NCI-H187 (cell line): ENCODE results near the gene TRNAU1AP.
"Not testable (repeated sequence)": the region's sequence is repeated elsewhere in the genome, so short reads cannot be mapped to it uniquely, and the experiment has no call there.

ENCODE experiments used
- DNase-seq, 2 experiments: peaks; one replicate each; lab custom pipeline; 2025; lab: John Stamatoyannopoulos, UW

Gene TRNAU1AP

GRCh38 chr1:28552758-28553663 is at the start of gene TRNAU1AP:
Gene TRNAU1AP, plus strand, starts transcription at chr1:28553085. Its CDS starts 26 bp downstream, at chr1:28553111.
- DNase-seq = peak; percentile 90 to 94

DNA sequence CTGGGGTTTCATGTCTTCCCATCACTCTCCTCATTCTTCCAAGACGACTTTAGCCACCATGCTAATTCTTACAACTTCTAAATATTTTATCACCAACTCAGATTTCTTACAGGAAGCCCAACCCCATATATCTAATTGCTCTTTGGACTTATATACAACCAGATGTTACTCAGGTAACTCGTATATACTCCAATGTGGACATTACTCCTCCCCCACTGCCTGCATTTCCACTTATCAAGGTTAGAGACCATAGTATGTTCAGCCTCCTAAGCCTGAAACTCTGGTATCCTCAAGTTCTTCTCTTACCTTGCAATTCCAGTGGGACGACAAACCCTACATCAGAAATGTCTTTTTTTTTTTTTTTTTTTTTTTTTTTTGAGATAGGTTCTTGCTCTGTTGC is 49.8 kb upstream of the TRNAU1AP start:
- no peak for DNase-seq

GRCh38 chr1:28505406-28506187 is 47.3 kb upstream of the TRNAU1AP start, which contains the start of gene RCC1:
Gene RCC1, plus strand, starts transcription at chr1:28506043. Its CDS starts 23,824 bp downstream, at chr1:28529867.
- DNase-seq = peak; percentile 93 to 97

DNA sequence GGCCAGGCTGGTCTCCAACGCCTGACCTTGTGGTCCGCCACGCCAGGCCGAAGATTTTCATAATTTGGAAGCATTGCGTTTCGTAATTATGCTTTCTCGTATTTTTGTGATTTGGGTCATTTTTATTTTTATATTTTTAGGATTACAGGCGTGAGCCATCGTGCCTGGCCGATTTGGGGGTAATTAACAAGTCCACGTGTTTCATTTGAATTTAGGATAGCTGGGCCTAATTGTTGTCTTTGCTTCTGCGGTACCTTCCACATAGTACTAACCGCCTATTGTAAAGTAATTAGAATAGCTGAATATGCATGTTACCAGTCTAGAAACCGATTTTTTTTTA is 46.0 kb upstream of the TRNAU1AP start:
- DNase-seq = no peak

- no peak for DNase-seq
These were observed 45.6 kb upstream of the TRNAU1AP start for GRCh38 chr1:28507247-28507645.

DNA sequence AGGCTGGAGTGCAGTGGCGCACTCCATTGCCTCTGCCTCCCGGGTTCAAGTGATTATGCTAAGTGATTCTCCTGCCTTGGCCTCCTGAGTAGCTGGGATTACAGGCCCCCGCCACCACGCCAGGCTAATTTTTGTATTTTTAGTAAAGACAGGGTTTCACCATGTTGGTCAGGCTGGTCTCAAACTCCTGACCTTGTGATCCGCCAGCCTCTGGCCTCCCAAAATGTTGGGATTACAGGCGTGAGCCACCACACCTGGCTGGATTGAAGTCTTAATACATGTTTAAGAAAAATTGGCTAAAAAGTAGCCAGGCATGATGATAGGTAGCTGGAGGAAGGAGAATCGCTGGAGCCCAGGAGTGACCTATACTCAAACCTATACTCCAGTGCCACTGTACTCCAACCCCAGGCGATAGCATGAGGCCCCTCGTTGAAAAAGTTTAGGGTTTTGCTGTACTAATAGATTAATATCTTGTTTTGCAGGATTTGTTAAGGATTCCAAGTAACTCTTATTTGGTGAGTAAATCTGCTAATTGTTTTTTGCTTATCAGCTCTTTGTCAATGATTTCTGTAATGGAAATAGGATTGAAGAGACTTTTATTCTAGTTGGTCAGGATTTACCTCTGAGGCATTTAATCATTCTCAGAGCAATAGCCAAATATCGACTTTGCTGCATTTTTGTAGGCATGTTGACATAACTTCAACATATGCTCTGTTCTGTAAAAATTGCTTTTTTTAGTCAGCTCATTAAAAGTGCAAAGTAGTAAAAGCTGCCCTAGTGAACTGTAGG is 45.0 kb upstream of the TRNAU1AP start:
- no peak for DNase-seq

- DNase-seq = no peak
These were observed 44.5 kb upstream of the TRNAU1AP start for GRCh38 chr1:28508435-28508754.

DNA sequence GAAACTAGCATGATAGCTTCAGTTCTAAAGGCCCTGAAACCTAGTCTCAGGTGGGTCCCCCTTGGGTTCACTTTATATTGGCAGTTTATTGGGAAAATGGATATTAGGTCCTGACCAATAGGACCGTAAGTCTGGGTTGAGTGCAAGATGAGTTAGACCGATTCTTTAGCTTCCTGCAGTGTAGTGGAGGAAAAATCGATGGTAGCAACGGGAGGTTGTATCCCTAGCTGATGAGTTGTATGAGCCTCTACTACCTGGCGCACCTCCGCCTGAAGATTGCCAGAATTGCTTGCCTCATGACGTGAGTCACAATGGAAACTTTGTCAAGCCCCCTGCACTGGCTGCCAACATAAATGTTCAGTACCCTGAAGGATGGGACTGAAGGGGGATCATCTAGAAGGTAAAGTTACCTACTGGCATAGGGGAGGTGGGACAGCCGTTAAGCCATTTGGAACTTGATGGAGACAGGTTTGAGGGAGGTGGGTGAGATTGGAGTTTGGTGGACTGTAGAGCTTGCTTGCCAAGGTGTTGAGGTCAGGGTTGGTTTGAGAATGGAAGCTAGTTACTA is 43.1 kb upstream of the TRNAU1AP start:
- DNase-seq = no peak

- DNase-seq = no peak
These were observed 42.5 kb upstream of the TRNAU1AP start for GRCh38 chr1:28510273-28510969.

GRCh38 chr1:28510970-28511440 is 41.9 kb upstream of the TRNAU1AP start:
- DNase-seq = no peak

DNA sequence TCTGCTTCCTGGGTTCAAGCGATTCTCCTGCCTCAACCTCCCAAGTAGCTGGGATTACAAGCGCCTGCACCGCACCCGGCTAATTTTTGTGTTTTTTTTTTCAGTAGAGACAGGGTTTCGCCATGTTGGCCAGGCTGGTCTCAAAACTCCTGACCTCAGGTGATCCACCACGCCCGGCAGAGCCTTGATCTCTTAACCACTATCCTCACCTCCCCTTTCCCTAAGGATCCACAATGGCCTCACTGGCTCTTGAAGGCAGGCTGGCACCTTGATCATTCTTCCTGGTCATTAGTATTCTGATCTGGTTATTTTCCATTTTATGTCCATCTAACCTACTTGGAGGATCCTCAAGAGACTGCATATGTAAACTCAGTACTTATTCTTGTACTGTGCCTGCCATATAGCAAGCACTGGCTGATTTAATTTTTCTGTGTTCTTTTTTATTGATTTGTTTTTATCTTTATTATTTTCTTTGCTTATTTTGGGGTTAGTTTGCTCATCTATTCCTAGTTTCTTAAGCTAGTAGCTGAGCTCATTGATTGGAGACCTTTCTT is 40.8 kb upstream of the TRNAU1AP start:
- DNase-seq = no peak

GRCh38 chr1:28514445-28514933 is 38.4 kb upstream of the TRNAU1AP start:
- DNase-seq = not testable (repeated sequence)

DNA sequence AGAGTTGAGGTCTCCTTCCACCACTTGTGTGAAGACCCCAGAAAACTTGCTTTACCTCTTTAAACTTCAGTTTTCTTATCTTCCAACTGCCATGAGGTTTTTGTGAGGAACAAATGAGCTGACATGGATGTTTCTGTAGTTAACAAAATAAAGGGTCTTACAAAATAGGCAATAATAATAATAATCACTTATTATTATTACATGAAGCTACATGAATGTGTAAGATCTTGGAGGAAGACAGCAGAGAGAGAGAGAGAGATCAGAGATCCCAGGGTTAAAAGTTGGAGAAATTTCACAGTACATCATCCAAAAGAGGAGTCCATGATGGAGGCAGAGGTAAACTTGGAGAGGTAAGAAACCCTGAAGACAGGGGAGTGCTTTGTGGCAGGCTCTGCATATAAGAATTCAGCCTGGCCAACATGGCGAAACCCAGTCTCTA is 36.3 kb upstream of the TRNAU1AP start:
- no peak for DNase-seq

GRCh38 chr1:28517649-28517999 is 35.3 kb upstream of the TRNAU1AP start:
- DNase-seq = no peak

- peak; percentile 35 to 74 for DNase-seq
These were observed 34.7 kb upstream of the TRNAU1AP start for GRCh38 chr1:28518000-28518744.

- no peak for DNase-seq
These were observed 34.0 kb upstream of the TRNAU1AP start for GRCh38 chr1:28518745-28519341.

DNA sequence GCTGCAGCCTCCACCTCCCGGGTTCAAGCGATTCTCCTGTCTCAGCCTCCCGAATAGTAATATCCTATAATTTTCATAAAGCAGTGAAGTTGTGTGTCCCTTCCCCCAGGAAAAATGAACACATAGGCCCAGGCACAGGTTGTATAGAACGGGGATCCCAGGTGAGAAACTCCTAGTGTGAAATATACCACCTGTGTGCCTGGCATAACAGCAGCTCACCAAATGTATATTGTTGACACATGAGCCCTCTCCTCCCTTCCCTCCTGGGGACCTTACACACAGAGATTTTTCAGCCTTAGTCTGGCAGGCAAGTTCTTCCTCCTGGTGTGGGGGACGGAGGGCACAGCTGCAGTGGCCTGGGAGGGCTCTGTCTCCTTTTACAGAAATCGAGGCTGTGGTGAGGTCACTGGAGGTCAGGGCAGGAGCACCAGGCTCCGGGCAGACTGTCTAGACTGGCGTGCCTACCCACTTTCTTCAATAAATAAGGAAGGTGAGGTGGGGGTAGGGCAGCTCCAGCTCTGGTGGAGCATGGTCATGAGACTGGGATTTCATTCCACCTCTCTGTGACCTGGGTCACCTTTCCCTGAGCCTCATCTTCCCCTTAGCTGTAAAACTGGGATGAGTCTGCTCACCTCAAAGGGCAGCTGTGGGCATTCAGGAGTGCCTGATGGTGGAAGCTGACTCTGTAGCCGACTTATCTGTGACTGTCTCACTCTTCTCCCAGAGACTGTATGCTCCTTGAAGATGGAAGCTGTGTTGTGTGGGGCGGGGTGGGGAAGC is 32.7 kb upstream of the TRNAU1AP start:
- DNase-seq = no peak

DNA sequence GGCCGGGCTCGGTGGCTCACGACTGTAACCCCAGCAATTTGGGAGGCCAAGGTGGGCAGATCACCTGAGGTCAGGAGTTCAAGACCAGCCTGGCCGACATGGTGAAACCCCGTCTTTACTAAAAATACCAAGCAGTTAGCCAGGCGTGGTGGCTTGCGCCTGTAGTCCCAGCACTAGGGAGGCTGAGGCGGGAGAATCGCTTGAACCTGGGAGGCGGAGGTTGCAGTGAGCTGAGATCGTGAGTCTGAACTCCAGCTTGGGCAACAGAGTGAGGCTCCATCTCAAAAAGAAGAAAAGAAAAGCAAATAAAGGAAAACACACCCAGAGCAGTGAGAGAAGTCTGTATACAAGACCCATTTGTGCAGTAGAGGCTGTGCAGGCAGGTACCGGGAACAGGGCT is 32.1 kb upstream of the TRNAU1AP start:
- not testable (repeated sequence) for DNase-seq
